ENCODE results near the gene DMBT1. TPM values are rescaled to one million over a fixed set of nuclear protein-coding genes. Genes with fewer than 3 reads are reported as not detected.

Gene DMBT1
- total and polyA plus RNA-seq, 2 of the 4 experiments (the other 2 are of a cell fraction): under 0.01 TPM; not detected in 1

DNA sequence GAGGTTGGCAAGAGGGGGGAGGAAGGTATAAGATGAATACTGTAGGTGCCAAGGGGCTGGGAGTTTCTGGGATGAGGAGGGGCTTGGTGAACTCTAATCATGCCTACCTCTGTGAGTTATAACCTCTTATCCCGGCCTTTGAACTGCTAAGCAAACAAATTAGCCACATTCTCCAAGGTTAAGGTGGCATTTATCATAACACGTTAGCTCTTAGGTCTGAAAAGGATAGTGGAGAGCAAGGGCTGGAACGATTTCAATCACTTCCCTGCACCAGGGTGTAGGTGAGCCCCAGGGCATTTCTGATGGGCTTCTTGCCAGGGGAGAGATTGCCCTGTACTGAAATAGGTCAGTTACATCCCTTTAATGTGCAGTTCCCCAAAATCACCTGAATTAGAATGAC lies 28.6 kb upstream of the DMBT1 start:
- Histone ChIP-seq H4K5ac (ENCODE audit: low read depth, low read length) (no peak overlapping the region), H3K4me1 (ENCODE audit: control insufficient read depth, insufficient read depth, low read length) (no peaks in the 10 kb centered on the region), H4K91ac (ENCODE audit: insufficient read depth, low read depth, low read length) (no peak overlapping the region), H3K4me3 (ENCODE audit: insufficient read depth, low read depth, low read length) (no peak overlapping the region), H2BK15ac (ENCODE audit: low read depth, low read length) (no peak overlapping the region), H4K8ac (ENCODE audit: low read depth in 2 of 2, low read length in 2 of 2) (no peak overlapping the region), H3K36me3 (ENCODE audit: control insufficient read depth, insufficient read depth, low read length) (no peaks in the 10 kb centered on the region), H2BK20ac (ENCODE audit: low read depth, low read length) (no peak overlapping the region), H3K79me1 (ENCODE audit: low read depth in 1 of 2, low read length in 2 of 2) (no peaks in the 10 kb centered on the region), H3K27me3 (ENCODE audit: control insufficient read depth, insufficient read depth, low read length) (peaks cover 2% of the 10 kb centered on the region), H4K20me1 (ENCODE audit: insufficient read depth, low read length) (no peaks in the 10 kb centered on the region), H3K9me3 (ENCODE audit: control insufficient read depth, insufficient read depth, low read length) (no peaks in the 10 kb centered on the region), H3K14ac (replicated peaks; ENCODE audit: low read depth, low read length) (no peak overlapping the region), H2BK120ac (ENCODE audit: low read depth, low read length) (no peak overlapping the region), H3K9ac (ENCODE audit: low read depth, low read length) (no peak overlapping the region), H2AFZ (replicated peaks; ENCODE audit: low read length, poor library complexity) (no peak overlapping the region), H2BK5ac (ENCODE audit: low read depth, low read length, poor library complexity, severe bottlenecking) (no peak overlapping the region), H3K18ac (ENCODE audit: low read depth, low read length) (no peak overlapping the region), H2AK5ac (ENCODE audit: low read depth, low read length) (no peak overlapping the region), H3K9me1 (ENCODE audit: insufficient read depth, low read length) (no peaks in the 10 kb centered on the region), H3K27ac (ENCODE audit: insufficient read depth, low read length) (no peak overlapping the region), H3K56ac (ENCODE audit: extremely low read depth, insufficient read depth, low read length) (no peak overlapping the region), H3K4me2 (ENCODE audit: low read depth, low read length) (no peak overlapping the region), H3K4ac (ENCODE audit: low read depth, low read length) (no peak overlapping the region), H2AK9ac (replicated peaks; ENCODE audit: low read depth, low read length, poor library complexity) (no peak overlapping the region), H3K23ac (ENCODE audit: low read depth, low read length) (no peak overlapping the region)
- TF ChIP-seq, protein P1, sequence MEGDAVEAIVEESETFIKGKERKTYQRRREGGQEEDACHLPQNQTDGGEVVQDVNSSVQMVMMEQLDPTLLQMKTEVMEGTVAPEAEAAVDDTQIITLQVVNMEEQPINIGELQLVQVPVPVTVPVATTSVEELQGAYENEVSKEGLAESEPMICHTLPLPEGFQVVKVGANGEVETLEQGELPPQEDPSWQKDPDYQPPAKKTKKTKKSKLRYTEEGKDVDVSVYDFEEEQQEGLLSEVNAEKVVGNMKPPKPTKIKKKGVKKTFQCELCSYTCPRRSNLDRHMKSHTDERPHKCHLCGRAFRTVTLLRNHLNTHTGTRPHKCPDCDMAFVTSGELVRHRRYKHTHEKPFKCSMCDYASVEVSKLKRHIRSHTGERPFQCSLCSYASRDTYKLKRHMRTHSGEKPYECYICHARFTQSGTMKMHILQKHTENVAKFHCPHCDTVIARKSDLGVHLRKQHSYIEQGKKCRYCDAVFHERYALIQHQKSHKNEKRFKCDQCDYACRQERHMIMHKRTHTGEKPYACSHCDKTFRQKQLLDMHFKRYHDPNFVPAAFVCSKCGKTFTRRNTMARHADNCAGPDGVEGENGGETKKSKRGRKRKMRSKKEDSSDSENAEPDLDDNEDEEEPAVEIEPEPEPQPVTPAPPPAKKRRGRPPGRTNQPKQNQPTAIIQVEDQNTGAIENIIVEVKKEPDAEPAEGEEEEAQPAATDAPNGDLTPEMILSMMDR (conservative IDR thresholded peaks at IDR 0.05; ENCODE audit: low read depth, low read length): no peak
- TF ChIP-seq BHLHE40 (IDR thresholded peaks at IDR 0.05; ENCODE audit: low read depth, low read length) (no peak), MXI1 (IDR thresholded peaks at IDR 0.05; ENCODE audit: borderline replicate concordance, low read depth, low read length) (no peak), CEBPB (IDR thresholded peaks at IDR 0.05; ENCODE audit: low read depth, low read length) (no peak), RAD21 (IDR thresholded peaks at IDR 0.05; ENCODE audit: low read length) (no peak), MAFK (IDR thresholded peaks at IDR 0.05; ENCODE audit: low read depth, low read length) (no peak), ELK1 (IDR thresholded peaks at IDR 0.05; ENCODE audit: borderline replicate concordance, low read depth, low read length) (no peak), NFE2L2 (IDR thresholded peaks at IDR 0.05; ENCODE audit: low read depth, low read length) (no peak), FOS (IDR thresholded peaks at IDR 0.05; ENCODE audit: low read depth, low read length) (no peak)
- ATAC-seq (ENCODE audit: low read depth): no peak
- intact Hi-C loops (cut with micrococcal nuclease): no loop called here
- CTCF ChIA-PET: no interaction called here
- POLR2A ChIA-PET (ENCODE audit: unreplicated experiment): no interaction called here
- in situ Hi-C loops (cut with MboI; ENCODE audit: low sequenced_read_pairs): no loop called here
- dilution Hi-C loops (cut with HindIII; ENCODE audit: low sequenced_read_pairs, unreplicated experiment): no loop called here
- DNase-seq: no peak
- no TSS peak for BruUV-seq (replicated peaks)
- no CpG with 5 or more reads among the region's 3 CpGs for WGBS, 2 experiments (ENCODE audit: extremely low coverage in 2 of 2, insufficient read length in 1 of 2)

Measured in IMR-90 (cell line).